Lung microvascular endothelial cell (primary cell): Measurements from ENCODE around the gene PTPN14. TPM values are rescaled to one million over a fixed set of nuclear protein-coding genes. Genes with fewer than 3 reads are reported as not detected.
A peak's percentile ranks its signal among the peaks of the same experiment; 100 is the strongest.

ENCODE experiments used
- DNase-seq, 2 donors: peaks; one replicate each; pipeline versions ENCODE4 v3.0.0 to v3.0.0-alpha.2; 2010; ENCODE audit warnings: low read depth in 2 of 2
- total RNA-seq: library from RNA; depleted of rRNA; stranded (reverse); fragments of >200 nt; gene quantifications from 2 replicates; pipeline ENCODE4 v1.2.1, GENCODE V29; 2014

PTPN14 gene
- total RNA-seq, 1 donor from 2014 or later, result 71.8 TPM

DNA sequence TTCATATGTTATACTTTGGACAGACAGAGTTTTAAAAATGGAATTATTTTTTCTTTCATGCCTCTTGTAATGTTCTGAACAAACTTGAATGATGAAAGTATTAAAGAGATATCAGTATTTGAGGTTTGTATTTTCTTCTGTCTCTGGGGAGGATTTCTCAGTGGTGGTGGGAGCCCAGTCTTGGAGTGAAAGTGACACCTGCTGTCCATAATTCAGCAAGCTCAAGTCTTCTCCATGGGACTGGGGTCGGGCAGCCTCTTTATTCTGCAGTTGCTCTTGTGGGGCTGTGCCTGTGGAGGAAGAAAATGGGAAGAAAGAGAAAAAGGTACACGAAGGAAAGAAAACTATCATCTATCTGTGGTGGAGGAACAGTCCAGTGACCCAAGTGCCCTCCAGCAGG, 214.4 kb downstream of the PTPN14 start:
- no peak for DNase-seq

- DNase-seq, result no peak
Measured at GRCh38 chr1:214335567-214335966, 215.8 kb downstream of the PTPN14 start.

GRCh38 chr1:214332946-214333798, 218.2 kb downstream of the PTPN14 start:
- peak; percentile 57 to 68 for DNase-seq

DNA sequence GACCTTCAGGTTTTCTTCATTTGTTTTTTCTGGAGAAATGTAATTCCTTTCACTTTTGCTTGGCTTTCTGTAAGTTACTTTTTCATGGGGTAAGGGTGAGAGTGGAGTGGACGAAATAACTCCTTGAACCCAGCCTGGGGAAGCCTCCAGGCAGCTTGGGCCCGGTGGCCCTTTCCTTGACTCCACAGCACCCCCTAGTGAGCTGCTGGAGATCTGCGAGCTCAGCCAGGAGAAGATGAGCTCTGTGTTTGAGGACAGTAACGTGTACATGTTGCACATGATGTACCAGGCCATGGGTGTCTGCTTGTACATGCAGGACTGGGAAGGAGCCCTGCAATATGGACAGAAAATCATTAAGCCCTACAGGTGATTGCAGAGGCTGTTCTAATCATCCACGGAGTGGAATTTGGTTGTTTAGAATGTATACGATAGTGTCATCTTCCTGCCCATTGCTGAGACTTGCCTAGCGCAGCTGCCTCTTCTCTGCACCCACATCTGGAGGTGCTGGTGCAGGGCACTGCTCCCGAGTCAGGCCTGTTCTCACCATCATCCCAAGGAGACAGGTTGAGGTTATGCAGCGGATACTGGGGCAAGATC, 219.5 kb downstream of the PTPN14 start:
- DNase-seq, result peak; percentile 37 to 58

DNA sequence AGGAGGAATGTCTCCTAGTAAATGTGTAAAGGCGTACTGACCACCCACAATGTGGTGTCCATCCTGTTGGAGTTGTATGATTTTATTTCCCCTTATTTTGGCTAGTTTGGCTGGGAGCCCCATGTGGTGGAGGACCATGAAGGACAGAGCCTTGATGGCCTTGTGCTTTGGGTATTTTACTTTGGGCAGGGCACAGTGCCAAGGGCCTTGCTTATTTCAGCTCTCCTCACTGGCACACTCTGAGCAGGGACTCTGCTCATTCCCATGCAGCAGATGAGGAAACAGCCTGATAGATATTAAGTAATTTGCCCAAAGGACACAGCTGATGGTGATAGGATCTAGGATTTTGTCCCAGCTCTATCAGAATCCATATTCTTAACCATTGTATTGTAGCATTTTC, 220.2 kb downstream of the PTPN14 start:
- no peak for DNase-seq

GRCh38 chr1:214330715-214331114, 220.7 kb downstream of the PTPN14 start:
- DNase-seq, result peak in 1 of 2 donors; percentile 30

- DNase-seq, result no peak
Measured at GRCh38 chr1:214330222-214330621, 221.2 kb downstream of the PTPN14 start.

DNA sequence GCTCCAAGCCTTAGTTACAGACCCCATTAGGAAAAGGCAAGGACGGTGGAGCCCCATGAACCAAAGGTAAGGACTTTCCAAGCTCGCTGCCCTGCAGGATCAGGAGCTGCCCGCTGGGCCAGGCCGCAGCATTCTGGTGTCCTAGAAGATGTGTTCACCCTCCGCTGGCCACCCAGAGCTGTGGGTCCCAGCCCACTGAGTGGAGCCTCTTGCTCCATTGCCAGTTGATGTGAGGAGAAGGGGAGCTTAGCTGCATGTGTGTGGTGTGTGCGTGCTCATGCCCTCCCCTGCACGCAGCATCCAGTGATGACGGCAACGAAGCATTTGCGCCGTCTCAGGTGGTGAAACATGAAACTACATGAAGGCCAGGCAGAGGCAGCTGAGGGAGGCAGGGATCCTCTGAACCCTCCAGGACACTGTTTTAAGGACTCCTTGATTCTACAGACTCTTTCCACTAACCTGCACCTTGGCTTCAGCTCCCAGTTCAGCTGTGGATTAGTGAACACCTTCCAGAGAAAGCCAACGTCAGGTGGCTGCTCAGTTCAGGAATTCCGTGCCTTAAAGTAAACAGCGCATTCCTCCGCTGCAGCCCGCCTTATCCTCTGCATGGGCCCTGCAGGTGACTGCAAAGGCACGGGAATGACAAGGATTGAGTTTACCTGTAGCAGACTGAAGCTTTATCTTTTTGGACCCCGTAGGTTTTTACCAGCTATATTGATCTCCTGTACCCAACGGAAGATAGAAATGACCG, 221.8 kb downstream of the PTPN14 start:
- no peak for DNase-seq

- DNase-seq, result peak; percentile 80 to 93
Measured at GRCh38 chr1:214328770-214329469, 222.5 kb downstream of the PTPN14 start.

GRCh38 chr1:214327514-214327913, 223.9 kb downstream of the PTPN14 start:
- DNase-seq, result peak; percentile 24 to 70

DNA sequence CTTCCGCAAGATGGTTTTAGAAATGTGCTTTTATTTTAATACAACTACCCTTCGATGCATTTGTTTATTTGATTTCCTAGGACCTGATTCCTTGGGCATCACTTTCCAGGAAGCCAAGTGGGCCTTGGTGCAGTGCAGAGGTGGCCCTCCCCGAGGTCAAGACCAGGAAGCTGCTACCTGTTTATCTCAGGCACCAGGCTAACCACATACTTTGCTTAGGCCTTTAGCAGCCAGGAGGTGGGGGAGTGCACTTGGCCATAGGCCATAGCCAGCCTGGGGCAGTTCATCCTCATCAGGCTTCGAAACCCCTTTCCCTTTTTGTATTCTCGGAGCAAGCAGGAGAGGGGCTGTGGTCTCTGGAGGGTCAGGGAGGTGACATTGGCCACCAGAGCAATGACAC, 225.0 kb downstream of the PTPN14 start:
- no peak for DNase-seq

DNA sequence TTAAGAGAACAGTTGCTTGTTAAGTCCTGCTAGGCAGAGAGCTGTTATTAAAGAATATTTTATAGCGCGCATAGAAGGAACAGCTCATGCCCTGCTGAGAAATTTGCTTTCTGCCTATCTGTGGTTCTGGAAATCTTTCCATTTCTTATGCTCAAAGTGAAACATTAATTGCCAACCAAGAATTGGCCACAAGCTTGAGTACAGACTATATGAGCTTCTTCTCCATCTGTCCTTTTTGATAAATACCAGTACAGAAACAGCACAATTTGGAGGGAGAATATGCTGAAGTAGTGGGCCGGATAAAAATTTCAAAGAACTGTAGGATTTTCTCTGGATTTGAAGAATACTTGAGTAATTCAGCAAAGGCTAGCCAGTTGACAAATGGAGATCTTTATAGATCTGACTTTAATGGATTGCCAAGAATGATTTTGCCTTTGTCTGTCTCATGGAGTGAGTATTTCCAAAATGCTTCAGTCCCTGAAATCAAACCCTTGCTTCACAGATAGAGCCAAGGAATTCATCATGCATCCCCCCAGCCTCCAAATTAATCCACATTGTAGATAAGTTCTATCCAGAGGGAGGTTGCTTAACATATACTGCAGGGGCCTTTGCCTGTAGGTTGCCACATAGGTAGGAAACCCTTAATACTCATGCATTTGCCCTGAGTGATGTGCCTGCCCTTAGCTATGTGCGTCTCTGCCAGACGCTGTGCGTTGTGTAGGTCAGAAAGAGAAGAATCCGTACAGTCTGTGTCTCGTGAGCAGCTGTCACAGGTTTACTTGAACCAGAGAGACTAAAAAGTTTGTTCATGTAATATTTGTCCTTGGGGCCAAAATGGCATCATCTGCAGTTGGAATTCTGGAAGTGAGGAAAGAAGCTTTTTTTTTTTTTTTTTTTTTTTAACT, 226.3 kb downstream of the PTPN14 start:
- no peak for DNase-seq

DNA sequence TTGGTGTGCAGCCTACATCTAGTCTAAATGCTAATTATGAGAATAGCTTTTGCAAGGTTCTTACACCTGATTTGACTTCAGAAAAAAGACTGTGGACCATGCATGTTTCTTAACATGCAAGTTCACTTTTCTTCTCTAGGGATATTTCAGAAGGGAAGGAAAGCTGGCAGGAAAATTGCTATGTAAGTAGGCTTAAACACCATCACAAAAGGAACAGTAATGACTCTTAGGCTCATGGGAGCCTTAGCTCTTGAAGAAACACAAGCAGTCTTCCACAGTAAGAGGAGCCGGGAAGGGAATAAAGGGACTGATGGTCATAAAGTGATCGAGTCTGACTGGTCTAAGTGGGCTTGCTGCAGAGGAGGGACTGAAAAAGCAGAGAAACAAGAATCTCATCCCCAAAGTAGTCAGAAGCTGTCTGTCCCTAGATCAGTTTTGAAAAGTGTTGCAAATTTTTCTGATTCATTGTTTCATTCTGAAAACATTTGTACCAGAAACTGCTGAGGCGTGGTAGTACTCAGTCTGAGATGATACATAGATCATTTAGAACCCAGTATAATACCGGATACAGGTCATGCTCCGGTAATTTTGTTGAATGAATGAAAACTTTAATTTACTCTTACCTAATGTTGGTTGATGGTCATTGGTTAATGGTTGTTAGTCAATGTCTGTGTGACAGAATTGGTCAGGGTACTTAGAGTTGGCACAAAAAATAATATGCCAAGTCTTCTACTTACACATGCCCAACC, 229.5 kb downstream of the PTPN14 start:
- no peak for DNase-seq

GRCh38 chr1:214319938-214320337, 231.5 kb downstream of the PTPN14 start:
- DNase-seq, result no peak

GRCh38 chr1:214318956-214319736, 232.3 kb downstream of the PTPN14 start:
- no peak for DNase-seq

- no peak for DNase-seq
Measured at GRCh38 chr1:214318356-214318755, 233.0 kb downstream of the PTPN14 start.

- DNase-seq, result no peak
Measured at GRCh38 chr1:214317734-214318133, 233.7 kb downstream of the PTPN14 start.

GRCh38 chr1:214317300-214317699, 234.1 kb downstream of the PTPN14 start:
- DNase-seq, result no peak

- DNase-seq, result peak in 1 of 2 donors; percentile 90
Measured at GRCh38 chr1:214316593-214316992, 234.8 kb downstream of the PTPN14 start.
